CD4-positive, alpha-beta T cell (primary cell): ENCODE measurements around the gene HOXC11. TPM values are rescaled to one million over a fixed set of nuclear protein-coding genes. Genes with fewer than 3 reads are reported as not detected.

Source experiments
- ATAC-seq: fragments of 200-7000 bp; cut with Tn5 transposase; one replicate; pipeline ENCODE4 v1.10.0; 2022; ENCODE audit warnings: mild to moderate bottlenecking; ENCODE audit not compliant: poor library complexity
- CTCF ChIA-PET: fragments of 350-600 bp; sonication (Branson Sonifier 250); formaldehyde crosslinking; loops from one replicate; lab custom pipeline; 2021; ENCODE audit warnings: antibody characterized with exemption, inconsistent platforms; lab: Charles Lee
- POLR2A ChIA-PET: fragments of 350-600 bp; sonication (Branson Sonifier 250); formaldehyde crosslinking; loops from one replicate; lab custom pipeline; 2021; ENCODE audit warnings: antibody characterized with exemption, inconsistent platforms; lab: Charles Lee
- DNase-seq, 14 experiments: peaks; one replicate each; pipeline ENCODE4 v3.0.0-alpha.2; 2013 to 2020; ENCODE audit warnings: mixed read lengths in 2 of 14
- H3K27ac ChIP-seq, 2 donors: one replicate each; pipeline versions ENCODE4 v1.5.1 to v1.7.0; 2013; ENCODE audit warnings: low read length in 2 of 2, low read depth in 1 of 2, mild to moderate bottlenecking in 1 of 2
- H3K27me3 ChIP-seq, 2 experiments: 1 replicate in 1 of 2; 2 replicates in 1 of 2; pipeline versions ENCODE4 v1.6.1 to v1.7.0; 2013; ENCODE audit warnings: low read length in 2 of 2, control low read depth in 1 of 2, mild to moderate bottlenecking in 1 of 2, moderate library complexity in 1 of 2; ENCODE audit not compliant: insufficient read depth in 2 of 2, control insufficient read depth in 1 of 2
- H3K36me3 ChIP-seq: one replicate; pipeline ENCODE4 v1.6.1; 2013; ENCODE audit warnings: low read length, control low read depth; ENCODE audit not compliant: insufficient read depth
- H3K4me1 ChIP-seq: one replicate; pipeline ENCODE4 v1.6.1; 2013; ENCODE audit warnings: low read length, control low read depth; ENCODE audit not compliant: insufficient read depth
- H3K4me3 ChIP-seq: one replicate; pipeline ENCODE4 v1.5.1; 2013; ENCODE audit warnings: mild to moderate bottlenecking, low read length, moderate library complexity
- H3K9me3 ChIP-seq, 2 experiments: 1 replicate in 1 of 2; 2 replicates in 1 of 2; pipeline versions ENCODE4 v1.6.1 to v1.7.0; 2013; ENCODE audit warnings: low read length in 2 of 2, mild to moderate bottlenecking in 2 of 2, control low read depth in 1 of 2, moderate library complexity in 1 of 2; ENCODE audit not compliant: control insufficient read depth in 1 of 2, insufficient read depth in 1 of 2
- H3K27ac Mint-ChIP-seq: one replicate; pipeline ENCODE4 v1.8.0; 2020; ENCODE audit warnings: mixed read lengths
- H3K27me3 Mint-ChIP-seq: one replicate; pipeline ENCODE4 v1.8.0; 2021; ENCODE audit warnings: mixed read lengths
- H3K36me3 Mint-ChIP-seq: one replicate; pipeline ENCODE4 v1.8.0; 2021; ENCODE audit warnings: low read depth, mixed read lengths
- H3K4me1 Mint-ChIP-seq: one replicate; pipeline ENCODE4 v1.8.0; 2021; ENCODE audit warnings: low read depth, mixed read lengths
- H3K4me3 Mint-ChIP-seq: one replicate; pipeline ENCODE4 v1.8.0; 2020; ENCODE audit warnings: mild to moderate bottlenecking, mixed read lengths
- H3K9me3 Mint-ChIP-seq: one replicate; pipeline ENCODE4 v1.8.0; 2020; ENCODE audit warnings: mixed read lengths
- intact Hi-C, 2 experiments: fragments of 100-400 bp; cut with DNase I in 1 of 2; cut with micrococcal nuclease in 1 of 2; formaldehyde crosslinking; loops; one replicate each; pipeline versions ENCODE4 v1.15.1 to v1.9.0; 2023 to 2025; cut with DNase I, micrococcal nuclease
- total RNA-seq, 174 experiments: library from RNA in 2 of 174; stranded (reverse) in 2 of 174; gene quantifications; one replicate each; pipeline ENCODE4 v1.2.3 and lab custom pipeline; 2021 to 2026
- TF ChIP-seq, protein P1 (sequence below): fragments of 200-600 bp; IDR thresholded peaks from one replicate; pipeline ENCODE4 v1.8.0; 2022; ENCODE audit warnings: antibody characterized with exemption, mild to moderate bottlenecking

Gene HOXC11
- total RNA-seq, 2 experiments from 2014 or later, result not detected

DNA sequence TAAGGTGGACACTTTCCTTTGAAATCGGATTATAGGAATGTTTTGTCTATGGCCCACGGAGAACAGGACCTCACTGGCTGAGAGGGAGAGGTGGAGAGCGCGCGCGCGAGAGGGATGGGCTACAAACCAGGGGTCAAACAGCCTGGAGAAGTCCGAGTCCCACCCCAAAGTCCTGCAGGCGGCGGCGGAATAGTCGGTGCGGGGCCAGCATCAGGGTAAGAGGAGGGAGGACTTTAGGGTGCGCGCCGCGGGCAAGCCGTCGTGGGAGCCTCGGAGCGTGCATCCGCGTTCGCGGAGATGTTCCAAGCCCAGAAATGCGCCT is 32.6 kb downstream of the HOXC11 start:
- intact Hi-C loops, result loop anchor here (5.0 to 10.0 kb wide), 3 partner anchors 359 to 377 kb away; partner anchors contain the start of genes GPR84 (in 1 of the 2) and ZNF385A (in 1 of the 2)
- Histone ChIP-seq H3K4me3 (no peak overlapping the region), H3K9me3 (peaks cover 0 to 50% of the 10 kb centered on the region in 2 experiments), H3K27ac (no peak overlapping the region), H3K36me3 (no peaks in the 10 kb centered on the region), H3K27me3 (peaks cover 93 to 96% of the 10 kb centered on the region in 2 experiments), H3K4me1 (peaks cover 44% of the 10 kb centered on the region)
- Mint-ChIP-seq H3K4me1 (peaks cover 34% of the 10 kb centered on the region), H3K4me3 (no peak overlapping the region), H3K27ac (no peak overlapping the region), H3K9me3 (no peaks in the 10 kb centered on the region), H3K36me3 (no peaks in the 10 kb centered on the region), H3K27me3 (peaks cover 100% of the 10 kb centered on the region)
- TF ChIP-seq, protein P1, sequence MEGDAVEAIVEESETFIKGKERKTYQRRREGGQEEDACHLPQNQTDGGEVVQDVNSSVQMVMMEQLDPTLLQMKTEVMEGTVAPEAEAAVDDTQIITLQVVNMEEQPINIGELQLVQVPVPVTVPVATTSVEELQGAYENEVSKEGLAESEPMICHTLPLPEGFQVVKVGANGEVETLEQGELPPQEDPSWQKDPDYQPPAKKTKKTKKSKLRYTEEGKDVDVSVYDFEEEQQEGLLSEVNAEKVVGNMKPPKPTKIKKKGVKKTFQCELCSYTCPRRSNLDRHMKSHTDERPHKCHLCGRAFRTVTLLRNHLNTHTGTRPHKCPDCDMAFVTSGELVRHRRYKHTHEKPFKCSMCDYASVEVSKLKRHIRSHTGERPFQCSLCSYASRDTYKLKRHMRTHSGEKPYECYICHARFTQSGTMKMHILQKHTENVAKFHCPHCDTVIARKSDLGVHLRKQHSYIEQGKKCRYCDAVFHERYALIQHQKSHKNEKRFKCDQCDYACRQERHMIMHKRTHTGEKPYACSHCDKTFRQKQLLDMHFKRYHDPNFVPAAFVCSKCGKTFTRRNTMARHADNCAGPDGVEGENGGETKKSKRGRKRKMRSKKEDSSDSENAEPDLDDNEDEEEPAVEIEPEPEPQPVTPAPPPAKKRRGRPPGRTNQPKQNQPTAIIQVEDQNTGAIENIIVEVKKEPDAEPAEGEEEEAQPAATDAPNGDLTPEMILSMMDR, result no peak
- no peak for DNase-seq
- ChIA-PET CTCF (interaction anchor here (0.6 to 6.3 kb wide), 18 partner anchors 7 to 211 kb away, joined by 3 to 59 read pairs (median 6); partner anchors contain the start of genes HOXC10, HOXC4, HOXC5 and SMUG1), POLR2A (interaction anchor here (0.8 to 1.7 kb wide), 6 partner anchors 11 to 320 kb away, joined by 3 to 8 read pairs (median 4); partner anchors contain the start of genes COPZ1 and SMUG1)
- no peak for ATAC-seq

- CTCF ChIA-PET, result interaction anchor here (0.6 to 6.3 kb wide), 18 partner anchors 8 to 210 kb away, joined by 3 to 59 read pairs (median 6); partner anchors contain the start of genes HOXC10, HOXC4, HOXC5 and SMUG1
- TF ChIP-seq, protein P1, result peak; percentile 93
- POLR2A ChIA-PET, result interaction anchor here (0.8 to 1.7 kb wide), 7 partner anchors 10 to 319 kb away, joined by 3 to 8 read pairs (median 4); partner anchors contain the start of genes COPZ1 and SMUG1
- Mint-ChIP-seq H3K4me3 (peak overlapping the region; percentile 84), H3K9me3 (no peaks in the 10 kb centered on the region), H3K4me1 (peaks cover 37% of the 10 kb centered on the region), H3K27me3 (peaks cover 100% of the 10 kb centered on the region), H3K27ac (no peak overlapping the region), H3K36me3 (no peaks in the 10 kb centered on the region)
- Histone ChIP-seq H3K4me1 (peaks cover 40% of the 10 kb centered on the region), H3K36me3 (no peaks in the 10 kb centered on the region), H3K27me3 (peaks cover 93 to 96% of the 10 kb centered on the region in 2 experiments), H3K27ac (no peak overlapping the region), H3K9me3 (peaks cover 0 to 45% of the 10 kb centered on the region in 2 experiments), H3K4me3 (peak overlapping the region; percentile 50)
- peak; percentile 68 to 91 (median 81) for DNase-seq
- intact Hi-C loops, result loop anchor here (1.0 to 10.0 kb wide), 7 partner anchors 185 to 376 kb away; partner anchors contain the start of genes GPR84 (in 1 of the 2) and ZNF385A (in 1 of the 2)
- peak; percentile 80 for ATAC-seq
Measured at GRCh38 chr12:54005853-54006558, 33.1 kb downstream of the HOXC11 start.

DNA sequence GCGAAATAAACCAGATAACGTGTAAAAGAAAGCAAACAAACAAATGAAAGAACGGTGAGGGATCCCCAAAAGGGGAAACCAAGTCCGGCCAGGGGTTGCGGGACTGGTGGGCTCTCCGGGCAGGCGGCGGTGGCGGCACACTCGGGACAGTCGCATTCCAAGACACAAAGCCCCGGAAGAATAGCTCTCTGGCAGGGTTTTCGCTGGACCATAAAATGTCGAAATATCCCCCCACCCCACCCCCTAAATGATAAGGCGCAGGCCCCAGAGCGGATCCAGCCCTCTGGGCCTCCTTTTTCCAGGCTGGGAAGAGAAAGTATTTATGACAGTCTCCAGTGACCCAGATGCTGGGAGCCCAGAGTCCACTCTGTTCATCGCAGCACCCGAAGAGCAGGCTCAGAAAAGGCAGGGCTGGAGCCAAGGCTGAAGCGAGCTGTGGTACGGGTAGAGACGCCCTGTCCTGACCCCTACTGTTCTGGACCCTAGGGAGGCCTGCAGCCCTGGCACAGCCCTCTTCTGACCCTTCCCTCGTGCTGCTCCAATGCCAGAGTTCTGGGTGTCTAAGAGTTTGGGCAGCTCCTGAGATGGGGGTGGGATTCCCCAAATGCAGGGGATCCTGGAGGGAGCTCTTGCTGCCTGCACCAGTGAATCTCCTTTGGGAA is 33.8 kb downstream of the HOXC11 start:
- TF ChIP-seq, protein P1, result no peak
- ChIA-PET CTCF (interaction anchor here (0.5 to 6.3 kb wide), 14 partner anchors 16 to 320 kb away, joined by 3 to 59 read pairs (median 6); partner anchors contain the start of genes HOXC10 and HOXC5), POLR2A (interaction anchor here (0.8 to 1.7 kb wide), 9 partner anchors 10 to 318 kb away, joined by 3 to 8 read pairs (median 4); partner anchors contain the start of genes COPZ1 and SMUG1)
- peaks cover 92 to 96% of the 10 kb centered on the region in 2 experiments for H3K27me3 ChIP-seq
- Mint-ChIP-seq H3K9me3 (no peaks in the 10 kb centered on the region), H3K4me1 (peaks cover 44% of the 10 kb centered on the region), H3K36me3 (no peaks in the 10 kb centered on the region), H3K27ac (no peak overlapping the region), H3K4me3 (peak overlapping the region; percentile 84), H3K27me3 (peaks cover 100% of the 10 kb centered on the region)
- peak overlapping the region; percentile 50 for H3K4me3 ChIP-seq
- intact Hi-C loops, result loop anchor here (1.0 to 10.0 kb wide), 7 partner anchors 185 to 376 kb away; partner anchors contain the start of genes GPR84 (in 1 of the 2) and ZNF385A (in 1 of the 2)
- H3K9me3 ChIP-seq, result peaks cover 0 to 40% of the 10 kb centered on the region in 2 experiments
- no peak overlapping the region for H3K27ac ChIP-seq
- DNase-seq (no peak), ATAC-seq (no peak)
- H3K36me3 ChIP-seq, result no peaks in the 10 kb centered on the region
- peaks cover 46% of the 10 kb centered on the region for H3K4me1 ChIP-seq
